ENCODE results near the gene PTPRM. TPM values are rescaled to one million over a fixed set of nuclear protein-coding genes. Genes with fewer than 3 reads are reported as not detected.

PTPRM gene
- total RNA-seq, 1 experiment from 2014 or later, result 14.5 TPM

- no peak overlapping the region for H3K9ac ChIP-seq (ENCODE audit: low read length)
- ChIA-PET POLR2A (no interaction called here), RAD21 (ENCODE audit: low non-redundant PET in 1 of 2, low total read pairs in 2 of 2, uncharacterized antibody in 2 of 2, unreplicated experiment in 2 of 2) (no interaction called here), CTCF (no interaction called here)
- H3K9me3 ChIP-seq (ENCODE audit: control insufficient read depth in 1 of 2, insufficient read depth in 1 of 2, low read depth in 1 of 2, low read length in 2 of 2), result no peaks in the 10 kb centered on the region
- H3K4me1 ChIP-seq (ENCODE audit: control insufficient read depth in 1 of 2, insufficient read depth in 2 of 2, low read length in 2 of 2), result no peaks in the 10 kb centered on the region
- BruUV-seq (replicated peaks), result no TSS peak
- DNase-seq (ENCODE audit: low read depth, low spot score) (no peak), ATAC-seq (no peak)
- H3K27me3 ChIP-seq (ENCODE audit: insufficient read depth, low read length), result no peaks in the 10 kb centered on the region
- no peaks in the 10 kb centered on the region for H3K36me3 ChIP-seq (ENCODE audit: control insufficient read depth in 1 of 2, insufficient read depth in 2 of 2, low read length in 2 of 2)
- no peaks in the 10 kb centered on the region for H3K9me2 ChIP-seq (ENCODE audit: insufficient read depth)
- no peak overlapping the region for H3K4me2 ChIP-seq (ENCODE audit: low read length)
- no peaks in the 10 kb centered on the region for H4K20me1 ChIP-seq (ENCODE audit: insufficient read depth)
- H3K27ac ChIP-seq (ENCODE audit: low read depth, low read length), result no peak overlapping the region
- H3K79me2 ChIP-seq (ENCODE audit: insufficient read depth, low read length), result no peaks in the 10 kb centered on the region
- TF ChIP-seq CBX3 (IDR thresholded peaks at IDR 0.05; ENCODE audit: low read depth) (no peak), ATF3 (IDR thresholded peaks at IDR 0.05) (no peak), SIN3A (IDR thresholded peaks at IDR 0.05; ENCODE audit: low read depth) (no peak), MAX (IDR thresholded peaks at IDR 0.05) (no peak), ZFX (IDR thresholded peaks at IDR 0.05) (no peak), EZH2 (IDR thresholded peaks at IDR 0.05) (no peak), CEBPB (IDR thresholded peaks at IDR 0.05; ENCODE audit: low read depth) (no peak), CTCF (IDR thresholded peaks at IDR 0.05 in 2 of 3, conservative IDR thresholded peaks at IDR 0.05 in 1 of 3; ENCODE audit: borderline replicate concordance in 1 of 3, insufficient read depth in 1 of 3, low read depth in 2 of 3, low read length in 2 of 3) (no peak), EZH2phosphoT487 (IDR thresholded peaks at IDR 0.05; ENCODE audit: borderline replicate concordance) (no peak), EGR1 (IDR thresholded peaks at IDR 0.05; ENCODE audit: low read depth) (no peak), JUND (IDR thresholded peaks at IDR 0.05) (no peak), REST (IDR thresholded peaks at IDR 0.05; ENCODE audit: low read depth) (no peak), ELF1 (IDR thresholded peaks at IDR 0.05; ENCODE audit: borderline replicate concordance, low read depth) (no peak), SP1 (IDR thresholded peaks at IDR 0.05; ENCODE audit: low read depth) (no peak), ZBTB33 (IDR thresholded peaks at IDR 0.05; ENCODE audit: extremely low read depth, insufficient replicate concordance, low read length) (no peak), POLR2A (IDR thresholded peaks at IDR 0.05; ENCODE audit: borderline replicate concordance, extremely low read depth, insufficient read depth, insufficient read length) (no peak), ZNF274 (IDR thresholded peaks at IDR 0.05; ENCODE audit: low read depth, low read length) (no peak)
- H3K4me3 ChIP-seq (replicated peaks in 1 of 2; ENCODE audit: low read depth in 1 of 2, low read length in 2 of 2), result no peak overlapping the region
- no peak overlapping the region for H2AFZ ChIP-seq (ENCODE audit: low read depth, low read length, poor library complexity, severe bottlenecking)
- intact Hi-C loops (cut with micrococcal nuclease), result no loop called here
Observed at GRCh38 chr18:8396254-8396653, 829.1 kb downstream of the PTPRM start.

Data from HCT116 (cell line).